NCI-H2107 treated with DMSO at 0.1 percent for 48 hours (cell line): Measurements from ENCODE around the gene PAQR4.
"Not testable (repeated sequence)": the region's sequence is repeated elsewhere in the genome, so short reads cannot be mapped to it uniquely, and the experiment has no call there.

Experiments used
- DNase-seq: peaks from one replicate; lab custom pipeline; 2025; ENCODE audit not compliant: unreplicated experiment; lab: John Stamatoyannopoulos, UW

PAQR4 gene

GRCh38 chr16:2968738-2969544, at the start of gene PAQR4:
TSS of gene PAQR4 (plus strand) at chr16:2969348. CDS start at chr16:2969675, 327 bp downstream.
- DNase-seq: peak; percentile 61

GRCh38 chr16:2919511-2920255, 49.5 kb upstream of the PAQR4 start:
- peak; percentile 38 for DNase-seq

- no peak for DNase-seq
Observed at GRCh38 chr16:2923481-2923880, 45.7 kb upstream of the PAQR4 start.

GRCh38 chr16:2924901-2925755, 44.0 kb upstream of the PAQR4 start:
- DNase-seq: no peak

GRCh38 chr16:2925951-2926649, 43.0 kb upstream of the PAQR4 start:
- no peak for DNase-seq

GRCh38 chr16:2926650-2926999, 42.5 kb upstream of the PAQR4 start:
- DNase-seq: peak; percentile 50

- DNase-seq: peak; percentile 79
Observed at GRCh38 chr16:2927010-2927646, 42.0 kb upstream of the PAQR4 start.

GRCh38 chr16:2928151-2928550, 41.0 kb upstream of the PAQR4 start:
- DNase-seq: not testable (repeated sequence)

- no peak for DNase-seq
Observed at GRCh38 chr16:2928796-2929195, 40.4 kb upstream of the PAQR4 start.

- DNase-seq: no peak
Observed at GRCh38 chr16:2929693-2930092, 39.5 kb upstream of the PAQR4 start.

GRCh38 chr16:2930236-2930635, 38.9 kb upstream of the PAQR4 start:
- no peak for DNase-seq

- DNase-seq: not testable (repeated sequence)
Observed at GRCh38 chr16:2931231-2931914, 37.8 kb upstream of the PAQR4 start.

- DNase-seq: no peak
Observed at GRCh38 chr16:2933136-2933535, 36.0 kb upstream of the PAQR4 start.

GRCh38 chr16:2933701-2934100, 35.4 kb upstream of the PAQR4 start:
- no peak for DNase-seq

GRCh38 chr16:2934450-2934849, 34.7 kb upstream of the PAQR4 start:
- DNase-seq: no peak

- DNase-seq: no peak
Observed at GRCh38 chr16:2936436-2937011, 32.6 kb upstream of the PAQR4 start.

GRCh38 chr16:2937170-2937569, 32.0 kb upstream of the PAQR4 start:
- no peak for DNase-seq

GRCh38 chr16:2938206-2938605, 30.9 kb upstream of the PAQR4 start:
- no peak for DNase-seq

GRCh38 chr16:2939968-2940367, 29.2 kb upstream of the PAQR4 start:
- DNase-seq: no peak
